ENCODE results near the gene NMS.
"Not testable (repeated sequence)": the region's sequence is repeated elsewhere in the genome, so short reads cannot be mapped to it uniquely, and the experiment has no call there.

Gene NMS

GRCh38 chr2:100470182-100470581, at the start of gene NMS:
TSS of gene NMS (plus strand) at chr2:100470482. CDS start at chr2:100470489, 7 bp downstream.
- DNase-seq, result no peak

GRCh38 chr2:100422320-100423055, 47.8 kb upstream of the NMS start:
- no peak for DNase-seq

- DNase-seq, result no peak
These were observed 46.7 kb upstream of the NMS start for GRCh38 chr2:100423631-100424030.

- no peak for DNase-seq
These were observed 45.9 kb upstream of the NMS start for GRCh38 chr2:100424277-100424875.

- DNase-seq, result no peak
These were observed 45.2 kb upstream of the NMS start for GRCh38 chr2:100425107-100425506.

GRCh38 chr2:100425573-100426383, 44.5 kb upstream of the NMS start:
- DNase-seq, result no peak

- DNase-seq, result no peak
These were observed 43.9 kb upstream of the NMS start for GRCh38 chr2:100426384-100426720.

GRCh38 chr2:100427111-100427510, 43.2 kb upstream of the NMS start:
- DNase-seq, result no peak

GRCh38 chr2:100427627-100428258, 42.5 kb upstream of the NMS start:
- DNase-seq, result no peak

- DNase-seq, result no peak
These were observed 40.6 kb upstream of the NMS start for GRCh38 chr2:100429726-100430125.

GRCh38 chr2:100437751-100438150, 32.5 kb upstream of the NMS start:
- no peak for DNase-seq

- DNase-seq, result no peak
These were observed 23.6 kb upstream of the NMS start for GRCh38 chr2:100446696-100447095.

GRCh38 chr2:100451092-100451491, 19.2 kb upstream of the NMS start:
- DNase-seq, result no peak

- no peak for DNase-seq
These were observed 18.5 kb upstream of the NMS start for GRCh38 chr2:100451734-100452133.

GRCh38 chr2:100453853-100454252, 16.4 kb upstream of the NMS start:
- no peak for DNase-seq

GRCh38 chr2:100456357-100456756, 13.9 kb upstream of the NMS start:
- DNase-seq, result not testable (repeated sequence)

- DNase-seq, result no peak
These were observed 9.3 kb upstream of the NMS start for GRCh38 chr2:100460904-100461530.

- peak; percentile 66 for DNase-seq
These were observed 724 bp downstream of the NMS start for GRCh38 chr2:100470898-100471514.

GRCh38 chr2:100476606-100477005, 6.3 kb downstream of the NMS start:
- DNase-seq, result no peak

GRCh38 chr2:100482741-100483140, 12.5 kb downstream of the NMS start:
- no peak for DNase-seq

GRCh38 chr2:100483895-100484294, 13.6 kb downstream of the NMS start:
- no peak for DNase-seq

- DNase-seq, result no peak
These were observed 14.1 kb downstream of the NMS start for GRCh38 chr2:100484390-100484789.

- DNase-seq, result no peak
These were observed 15.1 kb downstream of the NMS start for GRCh38 chr2:100485396-100485795.
